Natural killer cell treated with Interleukin-12 subunit alpha and Interleukin-12 subunit beta and Interleukin-15 and Interleukin-18, amount 100 ng/mL, for 72 hours (primary cell): ENCODE results near the gene TTC31. TPM values are rescaled to one million over a fixed set of nuclear protein-coding genes. Genes with fewer than 3 reads are reported as not detected.
"Not testable (repeated sequence)": the region's sequence is repeated elsewhere in the genome, so short reads cannot be mapped to it uniquely, and the experiment has no call there.

ENCODE experiments used
- ATAC-seq, 2 donors: fragments of 150-1000 bp; cut with Tn5 transposase in 1 of 2; sonication (Bioruptor Pico), chemical (Tn5 transposase) in 1 of 2; 2 replicates each; pipeline ENCODE4 v1.10.0; 2021
- DNase-seq: peaks from one replicate; pipeline ENCODE4 v3.0.0; 2022; ENCODE audit warnings: low spot score
- H3K27ac Mint-ChIP-seq, 2 donors: 1 replicate in 1 of 2; 2 replicates in 1 of 2; pipeline ENCODE4 v1.8.0; 2022; ENCODE audit warnings: mixed read lengths in 2 of 2, mild to moderate bottlenecking in 1 of 2, moderate library complexity in 1 of 2
- H3K27me3 Mint-ChIP-seq, 2 donors: 1 replicate in 1 of 2; 2 replicates in 1 of 2; pipeline ENCODE4 v1.8.0; 2022; ENCODE audit warnings: mixed read lengths in 2 of 2
- H3K36me3 Mint-ChIP-seq: one replicate; pipeline ENCODE4 v1.8.0; 2022; ENCODE audit warnings: mixed read lengths
- H3K4me1 Mint-ChIP-seq, 2 donors: 1 replicate in 1 of 2; 2 replicates in 1 of 2; pipeline ENCODE4 v1.8.0; 2022; ENCODE audit warnings: low read depth in 2 of 2, mixed read lengths in 2 of 2, mild to moderate bottlenecking in 1 of 2
- H3K4me3 Mint-ChIP-seq: one replicate; pipeline ENCODE4 v1.8.0; 2022; ENCODE audit warnings: mixed read lengths
- H3K9me3 Mint-ChIP-seq: 2 replicates; pipeline ENCODE4 v1.8.0; 2022; ENCODE audit warnings: mixed read lengths
- total RNA-seq, 2 donors: library from RNA; stranded (reverse); gene quantifications; one replicate each; pipeline ENCODE4 v1.2.3, GENCODE V29; 2022

TTC31 gene
- 10 to 100 TPM; 42.8 to 49.0 TPM for total RNA-seq

GRCh38 chr2:74482801-74483674 lies at the start of gene TTC31, which contains the start of gene CCDC142:
TSS of gene TTC31 (plus strand) at chr2:74483081. CDS start at chr2:74483096, 15 bp downstream.
TSS of gene CCDC142 (minus strand) at chr2:74482998. CDS start at chr2:74482837, 161 bp downstream.
- Mint-ChIP-seq H3K4me3 (peak within 1 kb of the TSS; percentile 98), H3K27ac (peak within 1 kb of the TSS; percentile 90 to 93), H3K36me3 (peaks cover 10% of the 10 kb centered on the region), H3K27me3 (no peaks in the 10 kb centered on the region), H3K9me3 (no peaks in the 10 kb centered on the region), H3K4me1 (peaks cover 21 to 27% of the 10 kb centered on the region in 2 donors)
- ATAC-seq (peak; percentile 96 to 97), DNase-seq (peak; percentile 95)

- no peak for ATAC-seq
- Mint-ChIP-seq H3K4me1 (peaks cover 23 to 30% of the 10 kb centered on the region in 2 donors), H3K4me3 (no peak overlapping the region), H3K27me3 (no peaks in the 10 kb centered on the region), H3K9me3 (no peaks in the 10 kb centered on the region), H3K27ac (no peak overlapping the region), H3K36me3 (no peaks in the 10 kb centered on the region)
- DNase-seq, result no peak
Observed at GRCh38 chr2:74436111-74436805, 46.6 kb upstream of the TTC31 start.

- no peaks in the 10 kb centered on the region for H3K9me3 Mint-ChIP-seq
- DNase-seq (no peak), ATAC-seq (no peak)
- no peaks in the 10 kb centered on the region for H3K27me3 Mint-ChIP-seq
- no peaks in the 10 kb centered on the region for H3K36me3 Mint-ChIP-seq
- peaks cover 23 to 30% of the 10 kb centered on the region in 2 donors for H3K4me1 Mint-ChIP-seq
- H3K27ac Mint-ChIP-seq, result peak overlapping the region in 1 of 2 donors; percentile 5
- no peak overlapping the region for H3K4me3 Mint-ChIP-seq
Observed at GRCh38 chr2:74436848-74437695, 45.8 kb upstream of the TTC31 start.

DNA sequence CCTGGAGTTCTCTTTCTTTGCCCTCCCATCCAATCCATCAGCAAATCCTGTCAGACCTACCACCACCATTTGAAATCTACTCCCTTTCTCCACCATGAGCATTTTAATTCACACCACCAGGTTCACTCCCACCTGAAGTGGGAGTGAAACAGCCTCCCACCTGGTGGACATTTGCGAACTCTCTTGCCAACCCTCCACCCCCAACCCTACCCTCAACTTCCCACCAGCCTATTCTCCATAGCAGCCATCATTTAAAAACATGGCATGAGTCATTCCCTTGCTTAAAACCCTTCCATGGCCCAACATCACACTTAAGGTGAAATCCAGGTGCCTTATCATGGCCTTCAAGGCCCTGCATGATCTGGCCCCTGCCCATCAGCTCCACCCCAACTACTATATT lies 44.6 kb upstream of the TTC31 start:
- Mint-ChIP-seq H3K27ac (peak overlapping the region in 1 of 2 donors; percentile 71), H3K9me3 (no peaks in the 10 kb centered on the region), H3K4me3 (no peak overlapping the region), H3K4me1 (peaks cover 23 to 34% of the 10 kb centered on the region in 2 donors), H3K27me3 (no peaks in the 10 kb centered on the region), H3K36me3 (no peaks in the 10 kb centered on the region)
- DNase-seq, result no peak
- no peak for ATAC-seq

DNA sequence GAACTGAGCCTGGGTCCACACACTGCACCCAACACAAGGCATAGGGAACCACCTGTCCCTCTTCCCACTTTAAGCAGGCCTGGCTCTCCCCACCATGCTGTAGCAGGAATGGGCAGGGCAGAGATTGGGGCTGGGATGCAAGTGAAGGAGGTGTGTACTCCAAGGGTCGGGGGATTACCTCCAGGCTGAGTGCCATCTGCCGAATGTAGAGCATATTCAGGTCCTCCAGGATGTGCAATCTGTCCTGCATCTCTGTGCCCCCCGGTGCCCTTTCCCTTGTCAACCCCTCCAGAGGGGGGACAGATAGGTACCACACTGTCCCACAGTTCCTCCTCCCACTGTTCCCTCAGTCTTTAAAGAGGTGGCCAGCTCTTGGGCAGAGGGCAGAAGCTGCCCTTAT lies 43.5 kb upstream of the TTC31 start:
- DNase-seq (no peak), ATAC-seq (no peak)
- no peak overlapping the region for H3K4me3 Mint-ChIP-seq
- H3K27ac Mint-ChIP-seq, result peak overlapping the region in 1 of 2 donors; percentile 62
- H3K9me3 Mint-ChIP-seq, result no peaks in the 10 kb centered on the region
- H3K36me3 Mint-ChIP-seq, result no peaks in the 10 kb centered on the region
- H3K4me1 Mint-ChIP-seq, result peaks cover 23 to 34% of the 10 kb centered on the region in 2 donors
- H3K27me3 Mint-ChIP-seq, result no peaks in the 10 kb centered on the region

DNA sequence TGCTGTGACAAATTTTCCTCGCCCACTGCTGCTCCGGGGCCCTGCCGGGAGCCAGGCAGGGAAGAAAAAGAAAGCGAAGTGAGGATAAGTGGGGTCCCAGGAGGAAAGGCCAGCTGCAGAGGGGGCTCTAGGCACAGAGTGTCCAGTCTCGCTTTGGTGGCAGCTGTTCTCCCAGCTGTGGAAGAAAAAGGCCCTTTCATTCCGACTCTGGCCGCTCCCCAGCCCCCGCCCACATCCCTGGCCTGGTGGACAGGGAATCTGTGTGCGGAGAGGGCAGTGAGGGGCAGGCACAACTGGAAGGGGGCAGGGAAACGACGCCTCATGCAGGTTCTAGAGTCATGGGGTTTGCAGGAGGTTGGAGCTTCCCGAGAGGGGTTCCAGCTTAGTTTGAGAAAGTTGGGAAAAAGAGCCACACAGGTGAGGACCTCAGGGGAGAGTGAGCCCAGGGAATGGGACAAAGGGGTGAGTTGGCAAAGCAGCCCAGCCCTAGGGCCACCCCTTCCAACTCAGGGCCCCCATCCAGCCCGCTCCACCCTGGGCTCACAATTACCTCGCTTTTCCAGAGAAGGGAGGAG lies 43.0 kb upstream of the TTC31 start:
- no peak for DNase-seq
- Mint-ChIP-seq H3K4me3 (peak overlapping the region; percentile 71), H3K27me3 (no peaks in the 10 kb centered on the region), H3K4me1 (peaks cover 23 to 34% of the 10 kb centered on the region in 2 donors), H3K36me3 (no peaks in the 10 kb centered on the region), H3K27ac (peak overlapping the region in 1 of 2 donors; percentile 62), H3K9me3 (no peaks in the 10 kb centered on the region)
- no peak for ATAC-seq

DNA sequence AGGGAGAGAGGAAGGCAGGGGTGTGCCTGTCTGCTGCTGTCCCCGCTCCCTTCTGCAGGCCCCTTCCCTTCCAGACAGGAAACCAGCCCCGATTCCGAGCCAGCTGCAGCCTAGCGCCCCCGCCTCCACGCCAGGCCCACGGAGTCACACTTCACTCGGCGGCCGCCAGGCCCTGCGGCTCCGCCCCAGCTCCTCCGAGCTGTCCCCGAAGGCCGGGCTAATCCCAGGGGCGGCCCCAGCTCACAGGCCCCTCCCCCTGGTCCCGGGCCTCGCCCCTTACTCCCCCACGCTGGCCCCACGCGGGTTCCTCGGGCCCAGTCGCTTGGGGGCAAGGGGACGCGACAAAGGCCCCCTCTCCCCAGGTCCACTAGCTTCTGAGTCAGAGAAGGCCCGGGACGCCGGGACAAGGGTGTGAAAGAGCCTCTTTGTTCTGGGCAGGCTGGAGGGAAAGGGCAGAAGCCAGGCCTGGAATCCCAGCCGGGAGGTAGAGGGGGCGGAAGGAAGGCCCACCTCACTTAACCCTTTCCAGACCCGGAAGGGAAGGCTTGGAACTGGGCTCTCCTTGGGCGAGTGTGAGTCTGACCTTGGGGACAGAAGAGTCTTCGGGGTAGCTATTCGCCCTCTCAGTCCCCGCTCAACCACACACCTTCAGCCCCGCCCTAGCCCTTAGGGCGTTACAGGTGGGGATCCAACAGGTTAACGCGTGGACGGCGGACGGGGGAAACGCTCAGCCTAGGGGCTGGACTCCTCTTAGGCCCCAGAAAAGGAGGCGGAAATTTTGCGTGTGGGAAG lies 42.3 kb upstream of the TTC31 start:
- Mint-ChIP-seq H3K27me3 (peaks cover 0 to 2% of the 10 kb centered on the region in 2 donors), H3K4me3 (peak overlapping the region; percentile 71), H3K9me3 (no peaks in the 10 kb centered on the region), H3K27ac (peak overlapping the region in 1 of 2 donors; percentile 62), H3K4me1 (peaks cover 23 to 34% of the 10 kb centered on the region in 2 donors), H3K36me3 (no peaks in the 10 kb centered on the region)
- ATAC-seq (peak; percentile 94 to 97), DNase-seq (peak; percentile 89)

DNA sequence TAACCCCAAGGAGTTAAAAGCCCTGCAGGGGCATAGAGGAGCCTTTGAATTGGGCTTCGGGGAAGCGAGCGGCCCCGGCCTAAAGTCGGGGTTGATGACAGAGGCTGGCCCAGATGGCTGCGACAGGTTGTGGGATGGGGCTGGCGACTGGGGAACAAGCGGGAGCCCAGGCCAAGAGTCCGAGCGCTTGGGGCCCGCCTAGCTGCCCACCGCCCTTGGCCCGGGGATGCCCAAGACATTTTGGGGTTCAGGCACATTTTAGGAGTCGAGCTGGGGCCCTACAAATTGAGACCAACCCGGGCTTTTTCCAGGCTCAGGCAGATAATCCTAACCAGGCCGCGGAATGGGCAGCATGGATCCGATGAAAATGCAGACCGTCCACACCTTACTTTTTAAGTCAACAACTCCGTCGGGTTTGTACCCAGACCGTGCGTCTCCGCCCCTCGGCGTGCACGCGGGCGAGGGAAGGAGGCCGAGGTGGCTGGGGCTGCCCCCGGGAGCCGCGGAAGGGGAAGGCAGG lies 41.7 kb upstream of the TTC31 start:
- Mint-ChIP-seq H3K36me3 (no peaks in the 10 kb centered on the region), H3K27me3 (peaks cover 0 to 2% of the 10 kb centered on the region in 2 donors), H3K4me1 (peaks cover 23 to 34% of the 10 kb centered on the region in 2 donors), H3K9me3 (no peaks in the 10 kb centered on the region), H3K4me3 (peak overlapping the region; percentile 44), H3K27ac (peak overlapping the region in 1 of 2 donors; percentile 56)
- ATAC-seq, result peak in 1 of 2 donors; percentile 54
- no peak for DNase-seq

DNA sequence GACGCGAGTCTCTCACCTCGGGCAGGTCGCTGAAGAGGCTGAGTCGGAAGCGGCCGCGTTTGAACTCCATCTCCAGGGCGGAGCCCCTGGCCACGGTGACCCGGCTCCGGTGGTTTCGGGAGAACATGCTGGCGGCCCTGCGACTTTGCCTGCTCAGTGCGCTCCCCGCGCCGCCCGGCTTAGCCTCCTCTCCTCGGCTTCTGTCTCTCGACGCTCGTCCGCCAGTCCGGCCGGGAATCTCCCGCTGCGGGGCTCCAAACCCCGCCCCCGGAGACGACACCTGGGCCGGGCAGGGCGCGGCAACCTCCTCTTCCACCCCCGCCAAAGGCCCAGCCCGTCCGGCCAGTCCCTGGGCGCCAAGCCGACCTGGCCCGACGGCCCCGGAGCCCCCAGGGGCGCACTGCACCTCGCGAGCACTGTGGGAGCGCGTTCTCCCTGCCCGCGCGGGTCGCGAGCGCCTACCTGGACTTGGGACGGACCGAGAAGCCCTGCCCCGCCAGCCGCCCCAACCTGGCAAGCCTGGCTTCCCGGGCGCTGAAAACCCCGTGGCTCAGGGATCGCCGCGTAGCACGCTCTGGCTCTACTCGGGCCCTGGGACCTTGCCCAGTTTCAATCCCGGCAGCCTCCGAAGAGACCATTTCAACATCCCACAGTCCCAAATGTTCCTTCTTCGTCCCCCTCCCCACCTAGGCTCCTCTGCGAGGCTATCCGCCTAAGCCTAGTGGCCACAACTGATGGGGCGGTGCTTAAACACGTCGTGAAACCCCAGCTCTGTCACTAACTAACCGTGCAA lies 41.0 kb upstream of the TTC31 start, which contains the start of gene RTKN:
TSS of gene RTKN (minus strand) at position 248 of the 793 bp plus-strand sequence. CDS start at position 127, 121 bp downstream.
- Mint-ChIP-seq H3K27ac (peak within 1 kb of the TSS in 1 of 2 donors; percentile 56), H3K9me3 (no peaks in the 10 kb centered on the region)

DNA sequence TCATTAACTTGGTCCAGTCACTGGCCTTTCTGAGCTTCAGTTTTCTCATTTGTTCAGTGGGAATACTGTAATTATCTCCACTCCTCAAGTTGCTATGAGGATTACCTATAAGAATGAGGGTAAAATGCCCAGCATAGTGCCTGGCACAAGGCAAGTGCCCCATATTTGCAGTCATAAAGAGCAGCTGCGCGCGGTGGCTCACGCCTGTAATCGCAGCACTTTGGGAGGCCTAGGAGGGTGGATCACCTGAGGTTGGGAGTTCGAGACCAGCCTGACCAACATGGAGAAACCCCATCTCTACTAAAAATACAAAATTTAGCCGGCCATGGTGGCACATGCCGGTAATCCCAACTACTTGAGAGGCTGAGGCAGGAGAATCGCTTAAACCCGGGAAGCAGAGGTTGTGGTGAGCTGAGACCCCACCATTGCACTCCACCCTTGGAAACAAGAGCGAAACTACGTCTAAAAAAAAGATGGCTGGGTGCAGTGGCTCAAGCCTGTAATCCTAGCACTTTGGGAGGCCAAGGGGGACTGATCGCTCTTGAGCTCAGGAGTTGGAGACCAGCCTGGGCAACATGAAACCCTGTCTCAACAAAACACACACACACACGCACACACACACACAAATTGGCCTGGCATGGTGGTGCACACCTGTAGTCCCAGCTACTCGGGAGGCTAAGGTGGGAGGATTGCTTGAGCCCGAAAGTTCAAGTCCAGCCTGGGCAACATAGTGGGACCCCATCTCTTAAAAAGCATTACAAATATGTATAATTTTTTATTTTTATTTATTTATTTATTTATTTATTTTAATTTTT lies 40.2 kb upstream of the TTC31 start:
- H3K27me3 Mint-ChIP-seq, H3K36me3 Mint-ChIP-seq, ATAC-seq, H3K9me3 Mint-ChIP-seq, H3K27ac Mint-ChIP-seq, DNase-seq: not testable (repeated sequence)
- Mint-ChIP-seq H3K4me1 (peaks cover 18 to 29% of the 10 kb centered on the region in 2 donors), H3K4me3 (peak overlapping the region; percentile 60)

More for the DNA sequence above, 41.0 kb upstream of the TTC31 start, which contains the start of gene RTKN:
- Mint-ChIP-seq H3K4me3 (peak within 1 kb of the TSS; percentile 60), H3K4me1 (peaks cover 23 to 34% of the 10 kb centered on the region in 2 donors), H3K36me3 (no peaks in the 10 kb centered on the region), H3K27me3 (peaks cover 0 to 2% of the 10 kb centered on the region in 2 donors)
- ATAC-seq (peak; percentile 31 to 63), DNase-seq (peak; percentile 73)
